Trophoblast cell (in vitro differentiated cells and primary cell): ENCODE results near the gene HPSE2. TPM values are rescaled to one million over a fixed set of nuclear protein-coding genes. Genes with fewer than 3 reads are reported as not detected.

Experiments
- DNase-seq, 2 donors: peaks; one replicate each; pipeline ENCODE4 v3.0.0-alpha.2; 2016
- H2AFZ ChIP-seq: 2 replicates; pipeline ENCODE4 v1.6.1; 2013; ENCODE audit warnings: low read length, moderate library complexity, mild to moderate bottlenecking; ENCODE audit not compliant: insufficient read depth, poor library complexity
- H2AK5ac ChIP-seq: 2 replicates; pipeline ENCODE4 v1.6.1; 2013; ENCODE audit warnings: mild to moderate bottlenecking, low read length
- H2BK120ac ChIP-seq: 2 replicates; pipeline ENCODE4 v1.6.1; 2013; ENCODE audit warnings: low read length, mild to moderate bottlenecking, moderate library complexity; ENCODE audit not compliant: insufficient read depth, poor library complexity
- H2BK12ac ChIP-seq: 2 replicates; pipeline ENCODE4 v1.6.1; 2013; ENCODE audit warnings: mild to moderate bottlenecking, low read length, moderate library complexity
- H2BK5ac ChIP-seq: 2 replicates; pipeline ENCODE4 v1.6.1; 2013; ENCODE audit warnings: low read length, low read depth, moderate library complexity, mild to moderate bottlenecking; ENCODE audit not compliant: poor library complexity
- H3K14ac ChIP-seq: 2 replicates; pipeline ENCODE4 v1.6.1; 2013; ENCODE audit warnings: mild to moderate bottlenecking, low read length
- H3K18ac ChIP-seq: 2 replicates; pipeline ENCODE4 v1.6.1; 2013; ENCODE audit warnings: mild to moderate bottlenecking, low read length
- H3K23ac ChIP-seq: 2 replicates; pipeline ENCODE4 v1.6.1; 2013; ENCODE audit warnings: low read length
- H3K27ac ChIP-seq: 2 replicates; pipeline ENCODE4 v1.5.1; 2013; ENCODE audit warnings: low read depth, mild to moderate bottlenecking, inconsistent platforms, low read length, moderate library complexity
- H3K27me3 ChIP-seq: 2 replicates; pipeline ENCODE4 v1.6.1; 2013; ENCODE audit warnings: inconsistent platforms, mild to moderate bottlenecking, low read length, moderate library complexity; ENCODE audit not compliant: insufficient read depth
- H3K36me3 ChIP-seq, 2 experiments: 1 replicate in 1 of 2; 2 replicates in 1 of 2; pipeline ENCODE4 v1.6.1; 2013; ENCODE audit warnings: low read length in 2 of 2, mild to moderate bottlenecking in 2 of 2, moderate library complexity in 1 of 2; ENCODE audit not compliant: insufficient read depth in 2 of 2, control insufficient read depth in 1 of 2
- H3K4ac ChIP-seq: 2 replicates; pipeline ENCODE4 v1.6.1; 2013; ENCODE audit warnings: low read depth, mild to moderate bottlenecking, low read length, moderate library complexity
- H3K4me1 ChIP-seq, 2 experiments: 1 replicate in 1 of 2; 2 replicates in 1 of 2; pipeline ENCODE4 v1.6.1; 2013; ENCODE audit warnings: low read length in 2 of 2, mild to moderate bottlenecking in 2 of 2, moderate library complexity in 1 of 2; ENCODE audit not compliant: insufficient read depth in 2 of 2, control insufficient read depth in 1 of 2
- H3K4me2 ChIP-seq: 2 replicates; pipeline ENCODE4 v1.6.1; 2013; ENCODE audit warnings: inconsistent platforms, mild to moderate bottlenecking, low read length, moderate library complexity
- H3K4me3 ChIP-seq: 2 replicates; pipeline ENCODE4 v1.5.1; 2013; ENCODE audit warnings: mild to moderate bottlenecking, low read depth, low read length, inconsistent platforms
- H3K79me1 ChIP-seq: one replicate; pipeline ENCODE4 v1.6.1; 2013; ENCODE audit warnings: low read length
- H3K79me2 ChIP-seq: 2 replicates; pipeline ENCODE4 v1.6.1; 2013; ENCODE audit warnings: low read length, mild to moderate bottlenecking; ENCODE audit not compliant: control insufficient read depth, insufficient read depth, poor library complexity
- H3K9ac ChIP-seq: 2 replicates; pipeline ENCODE4 v1.6.1; 2013; ENCODE audit warnings: mild to moderate bottlenecking, low read length
- H3K9me3 ChIP-seq: 2 replicates; pipeline ENCODE4 v1.6.1; 2013; ENCODE audit warnings: low read depth, mild to moderate bottlenecking, control low read depth, inconsistent platforms, low read length; ENCODE audit not compliant: insufficient read depth
- H4K12ac ChIP-seq: 2 replicates; pipeline ENCODE4 v1.6.1; 2013; ENCODE audit warnings: low read depth, mild to moderate bottlenecking, low read length, moderate library complexity
- H4K8ac ChIP-seq: 2 replicates; pipeline ENCODE4 v1.6.1; 2013; ENCODE audit warnings: low read depth, mild to moderate bottlenecking, low read length, moderate library complexity
- H4K91ac ChIP-seq: one replicate; pipeline ENCODE4 v1.6.1; 2013; ENCODE audit warnings: low read depth, mild to moderate bottlenecking, low read length, moderate library complexity
- WGBS: extraction: QIAGEN DNeasy Blood & Tissue Kit; methylation state at CpG from one replicate; pipeline ENCODE4 v1.1.7; 2013; ENCODE audit warnings: missing lambda C conversion rate; ENCODE audit not compliant: insufficient read length, insufficient coverage; ENCODE audit errors: extremely low coverage; 5-methylcytosine and 5-hydroxymethylcytosine counted together
- polyA plus RNA-seq: library from polyadenylated mRNA; stranded (reverse); fragments of 200-250 nt; gene quantifications from 2 replicates; pipeline ENCODE4 v1.2.3, GENCODE V29; 2013

The HPSE2 gene
- 0.03 TPM in 2 replicates for polyA plus RNA-seq

- Histone ChIP-seq H3K23ac (peak within 1 kb of the TSS; percentile 56), H3K27me3 (peaks cover 59% of the 10 kb centered on the region), H3K4ac (no peak within 1 kb of the TSS), H4K12ac (no peak within 1 kb of the TSS), H3K79me1 (no peaks in the 10 kb centered on the region), H3K4me1 (peaks cover 6 to 10% of the 10 kb centered on the region in 2 experiments), H3K27ac (no peak within 1 kb of the TSS), H2BK12ac (no peak within 1 kb of the TSS), H3K14ac (no peak within 1 kb of the TSS), H3K18ac (no peak within 1 kb of the TSS), H4K8ac (no peak within 1 kb of the TSS), H2BK5ac (no peak within 1 kb of the TSS), H4K91ac (no peak within 1 kb of the TSS), H3K4me3 (no peak within 1 kb of the TSS), H3K36me3 (no peaks in the 10 kb centered on the region), H3K79me2 (no peaks in the 10 kb centered on the region), H2BK120ac (no peak within 1 kb of the TSS), H3K9ac (no peak within 1 kb of the TSS), H3K9me3 (peaks cover 5% of the 10 kb centered on the region), H3K4me2 (peak within 1 kb of the TSS; percentile 74), H2AFZ (no peak within 1 kb of the TSS), H2AK5ac (no peak within 1 kb of the TSS)
- no CpG with 5 or more reads among the region's 43 CpGs for WGBS
- DNase-seq, result peak; percentile 34 to 45
These were observed at the start of gene HPSE2 for GRCh38 chr10:99235658-99236626. HPSE2 (minus strand) TSS chr10:99235852.

GRCh38 chr10:99280472-99280871 is 44.8 kb upstream of the HPSE2 start:
- H3K27ac ChIP-seq, result no peak overlapping the region
- no peak overlapping the region for H2AK5ac ChIP-seq
- H3K4me1 ChIP-seq, result no peaks in the 10 kb centered on the region
- H3K79me1 ChIP-seq, result no peaks in the 10 kb centered on the region
- no peaks in the 10 kb centered on the region for H3K36me3 ChIP-seq
- no peak overlapping the region for H3K18ac ChIP-seq
- no peaks in the 10 kb centered on the region for H3K27me3 ChIP-seq
- H4K91ac ChIP-seq, result no peak overlapping the region
- H4K12ac ChIP-seq, result no peak overlapping the region
- no peak overlapping the region for H3K23ac ChIP-seq
- no peak overlapping the region for H2BK5ac ChIP-seq
- H3K4ac ChIP-seq, result no peak overlapping the region
- no peak for DNase-seq
- H3K14ac ChIP-seq, result no peak overlapping the region
- no peak overlapping the region for H2BK12ac ChIP-seq
- no peak overlapping the region for H2BK120ac ChIP-seq
- no peak overlapping the region for H3K4me2 ChIP-seq
- H3K9ac ChIP-seq, result no peak overlapping the region
- H3K4me3 ChIP-seq, result no peak overlapping the region
- H3K79me2 ChIP-seq, result no peaks in the 10 kb centered on the region
- H2AFZ ChIP-seq, result no peak overlapping the region
- no CpG with 5 or more reads among the region's 2 CpGs for WGBS
- no peaks in the 10 kb centered on the region for H3K9me3 ChIP-seq
- H4K8ac ChIP-seq, result no peak overlapping the region

- Histone ChIP-seq H3K23ac (no peak overlapping the region), H2BK5ac (no peak overlapping the region), H3K9me3 (no peaks in the 10 kb centered on the region), H3K27me3 (no peaks in the 10 kb centered on the region), H2AK5ac (no peak overlapping the region), H3K36me3 (no peaks in the 10 kb centered on the region), H3K14ac (no peak overlapping the region), H2BK120ac (no peak overlapping the region), H3K4me3 (no peak overlapping the region), H3K4me2 (no peak overlapping the region), H2BK12ac (no peak overlapping the region), H3K4ac (no peak overlapping the region), H3K9ac (no peak overlapping the region), H3K18ac (no peak overlapping the region), H3K4me1 (no peaks in the 10 kb centered on the region), H2AFZ (no peak overlapping the region), H3K79me2 (no peaks in the 10 kb centered on the region), H3K27ac (no peak overlapping the region), H3K79me1 (no peaks in the 10 kb centered on the region), H4K8ac (no peak overlapping the region), H4K12ac (no peak overlapping the region), H4K91ac (no peak overlapping the region)
- no peak for DNase-seq
- no CpG with 5 or more reads among the region's 1 CpG for WGBS
These were observed 44.0 kb upstream of the HPSE2 start for GRCh38 chr10:99279626-99280111.

- H3K36me3 ChIP-seq, result no peaks in the 10 kb centered on the region
- no peak overlapping the region for H3K18ac ChIP-seq
- WGBS, result no CpG with 5 or more reads among the region's 6 CpGs
- H3K14ac ChIP-seq, result no peak overlapping the region
- no peak overlapping the region for H3K4me2 ChIP-seq
- no peak overlapping the region for H2AK5ac ChIP-seq
- H4K8ac ChIP-seq, result no peak overlapping the region
- H3K4me1 ChIP-seq, result no peaks in the 10 kb centered on the region
- H3K79me1 ChIP-seq, result no peaks in the 10 kb centered on the region
- no peak overlapping the region for H2BK12ac ChIP-seq
- no peak overlapping the region for H4K12ac ChIP-seq
- peak in 1 of 2 donors; percentile 29 for DNase-seq
- H2BK5ac ChIP-seq, result no peak overlapping the region
- no peaks in the 10 kb centered on the region for H3K79me2 ChIP-seq
- H2AFZ ChIP-seq, result no peak overlapping the region
- no peak overlapping the region for H3K4ac ChIP-seq
- no peak overlapping the region for H3K27ac ChIP-seq
- no peaks in the 10 kb centered on the region for H3K9me3 ChIP-seq
- H2BK120ac ChIP-seq, result no peak overlapping the region
- H3K27me3 ChIP-seq, result no peaks in the 10 kb centered on the region
- H4K91ac ChIP-seq, result no peak overlapping the region
- no peak overlapping the region for H3K9ac ChIP-seq
- no peak overlapping the region for H3K23ac ChIP-seq
- no peak overlapping the region for H3K4me3 ChIP-seq
These were observed 41.3 kb upstream of the HPSE2 start for GRCh38 chr10:99276848-99277486.
